K562 (cell line): ENCODE results near the gene TM4SF4. TPM values are rescaled to one million over a fixed set of nuclear protein-coding genes. Genes with fewer than 3 reads are reported as not detected.

Experiments used
- ATAC-seq: fragments of 200-7000 bp; cut with Tn5 transposase; 3 replicates; pipeline ENCODE4 v1.9.1; 2020; ENCODE audit warnings: moderate library complexity
- BruUV-seq: library from RNA; stranded (reverse); fragments of 400-500 nt; replicated peaks from 2 replicates; lab custom pipeline; 2021; lab: Mats Ljungman, UMichigan
- CTCF ChIA-PET: fragments of 300-600 bp; formaldehyde crosslinking; extraction: SDS; loops from one replicate; lab custom pipeline; 2021; ENCODE audit warnings: low intra/inter-chr PET ratio; lab: Yijun Ruan, JAX
- POLR2A ChIA-PET: fragments of 300-600, 350-650 bp; sonication (Branson Sonifier 250); formaldehyde crosslinking; extraction: SDS; loops from one replicate; lab custom pipeline; 2021; ENCODE audit warnings: antibody characterized with exemption, inconsistent platforms; lab: Yijun Ruan, JAX
- DNase-seq, 4 experiments: peaks; one replicate each; pipeline versions ENCODE4 v3.0.0 to v3.0.0-alpha.2; 2011 to 2018; ENCODE audit warnings: low spot score in 3 of 4, mixed read lengths in 3 of 4; ENCODE audit errors: extremely low read depth in 1 of 4
- FAIRE-seq: peaks from 2 replicates; lab custom pipeline; 2011; peaks lifted over from hg19 to GRCh38; lab: Jason Lieb, UNC
- H2AFZ ChIP-seq: 2 replicates; pipeline ENCODE4 v1.6.0; 2011; ENCODE audit warnings: low read depth, low read length, control low read depth, inconsistent platforms
- H3K27ac ChIP-seq: fragments of 200-600 bp; 3 replicates; pipeline ENCODE4 v1.8.0; 2011; ENCODE audit warnings: low read depth, mild to moderate bottlenecking, control low read depth, inconsistent platforms, low read length, moderate library complexity, mixed read lengths; ENCODE audit errors: extremely low read depth
- H3K27me3 ChIP-seq, 2 experiments: fragments of 300-600 bp in 1 of 2; 2 replicates in 1 of 2; 3 replicates in 1 of 2; pipeline versions ENCODE4 v1.6.0 to v1.8.0; 2011; ENCODE audit warnings: inconsistent platforms in 2 of 2, low read length in 2 of 2, mild to moderate bottlenecking in 1 of 2, mixed read lengths in 1 of 2, moderate library complexity in 1 of 2; ENCODE audit not compliant: control insufficient read depth in 2 of 2, insufficient read depth in 2 of 2
- H3K36me3 ChIP-seq: fragments of 300-600 bp; 3 replicates; pipeline ENCODE4 v1.8.0; 2011; ENCODE audit warnings: mild to moderate bottlenecking, low read length, inconsistent platforms; ENCODE audit not compliant: control insufficient read depth, insufficient read depth
- H3K4me1 ChIP-seq, 2 experiments: fragments of 200-600 bp in 1 of 2; replicated peaks in 1 of 2; 2 replicates in 1 of 2; 3 replicates in 1 of 2; pipeline versions ENCODE4 v1.5.1 to v1.8.0; 2011; ENCODE audit warnings: inconsistent platforms in 2 of 2, low read length in 2 of 2, mild to moderate bottlenecking in 1 of 2, mixed read lengths in 1 of 2, moderate library complexity in 1 of 2; ENCODE audit not compliant: control insufficient read depth in 2 of 2, insufficient read depth in 2 of 2
- H3K4me2 ChIP-seq: 2 replicates; pipeline ENCODE4 v1.6.1; 2011; ENCODE audit warnings: low read length, control low read depth, inconsistent platforms, mixed read lengths; ENCODE audit not compliant: insufficient read depth
- H3K4me3 ChIP-seq: fragments of 200-600 bp; sonication (generic), shearing (Covaris generic); 2 replicates; pipeline ENCODE4 v1.5.1; 2016; ENCODE audit warnings: control low read depth, inconsistent platforms
- H3K79me2 ChIP-seq: fragments of 200-600 bp; 3 replicates; pipeline ENCODE4 v1.8.0; 2011; ENCODE audit warnings: low read length, inconsistent platforms; ENCODE audit not compliant: control insufficient read depth, insufficient read depth
- H3K9ac ChIP-seq, 2 experiments: 2 replicates each; pipeline versions ENCODE4 v1.6.0 to v1.6.1; 2011; ENCODE audit warnings: low read depth in 2 of 2, low read length in 2 of 2, control low read depth in 1 of 2, inconsistent platforms in 1 of 2, mild to moderate bottlenecking in 1 of 2, mixed read lengths in 1 of 2; ENCODE audit not compliant: insufficient read depth in 1 of 2
- H3K9me1 ChIP-seq: one replicate; pipeline ENCODE4 v1.6.0; 2011; ENCODE audit warnings: inconsistent platforms, mild to moderate bottlenecking, low read length, moderate library complexity; ENCODE audit not compliant: control insufficient read depth, insufficient read depth
- H3K9me3 ChIP-seq: replicated peaks from 2 replicates; pipeline ENCODE4 v1.5.1; 2011; ENCODE audit warnings: low read depth, low read length, inconsistent platforms; ENCODE audit not compliant: control insufficient read depth, insufficient read depth
- H4K20me1 ChIP-seq: replicated peaks from 2 replicates; pipeline ENCODE4 v1.6.1; 2011; ENCODE audit warnings: low read length, inconsistent platforms, mixed read lengths; ENCODE audit not compliant: control insufficient read depth, insufficient read depth
- CBFA2T2 ChIP-seq: fragments of 450-650 bp; conservative IDR thresholded peaks from 2 replicates; pipeline ENCODE4 v1.6.1; 2017; ENCODE audit warnings: mild to moderate bottlenecking
- E2F5 ChIP-seq: sonication (generic); formaldehyde crosslinking; IDR thresholded peaks from 2 replicates; pipeline ENCODE4 v1.8.0; 2022; ENCODE audit warnings: mild to moderate bottlenecking, missing genetic modification reagents
- HEY1 ChIP-seq: fragments of 250-450 bp; sonication (Bioruptor Pico); IDR thresholded peaks from 2 replicates; pipeline ENCODE4 v1.5.0; 2020; ENCODE audit warnings: mild to moderate bottlenecking, moderate library complexity, borderline replicate concordance
- HSF4 ChIP-seq: fragments of 250-450 bp; sonication (Bioruptor Pico); IDR thresholded peaks from 2 replicates; pipeline ENCODE4 v2.1.2; 2022; ENCODE audit warnings: mild to moderate bottlenecking, moderate library complexity, borderline replicate concordance
- KDM1A ChIP-seq, 2 experiments: fragments of 450-650 bp; IDR thresholded peaks; 2 replicates each; pipeline ENCODE4 v1.6.1; 2016; ENCODE audit warnings: mild to moderate bottlenecking in 2 of 2
- MIER1 ChIP-seq: fragments of 450-650 bp; IDR thresholded peaks from 2 replicates; pipeline ENCODE4 v1.6.1; 2016; ENCODE audit warnings: antibody characterized with exemption, mild to moderate bottlenecking, low read depth
- ZC3H11A ChIP-seq: IDR thresholded peaks from 2 replicates; pipeline ENCODE4 v1.6.1; 2012; ENCODE audit warnings: low read depth, low read length, improper control_type of control experiment
- ZNF175 ChIP-seq: fragments of 200-800 bp; sonication (Bioruptor generic); IDR thresholded peaks from 2 replicates; pipeline ENCODE4 v1.6.1; 2016; ENCODE audit warnings: low read depth, mild to moderate bottlenecking, missing genetic modification characterization, missing compliant biosample characterization
- ZNF311 ChIP-seq: fragments of 250-450 bp; sonication (Bioruptor Pico); IDR thresholded peaks from 2 replicates; pipeline ENCODE4 v1.4.0; 2020; ENCODE audit warnings: mild to moderate bottlenecking, moderate library complexity
- ZNF316 ChIP-seq: fragments of 450-650 bp; IDR thresholded peaks from 2 replicates; pipeline ENCODE4 v1.6.1; 2016
- ZNF384 ChIP-seq: IDR thresholded peaks from 2 replicates; pipeline ENCODE4 v1.6.1; 2012; ENCODE audit warnings: low read depth, low read length, improper control_type of control experiment
- ZNF695 ChIP-seq: fragments of 450-650 bp; formaldehyde crosslinking; IDR thresholded peaks from 2 replicates; pipeline ENCODE4 v1.4.0; 2020; ENCODE audit warnings: mild to moderate bottlenecking, moderate library complexity
- WGBS: fragments of 100-300 bp; shearing (Covaris generic); methylation state at CpG from one replicate; pipeline ENCODE4 v1.1.6; 2016; ENCODE audit warnings: low coverage, mixed read lengths; ENCODE audit not compliant: insufficient coverage; ENCODE audit errors: missing lambda C conversion rate; 5-methylcytosine and 5-hydroxymethylcytosine counted together
- in situ Hi-C: fragments of 300-500 bp; cut with MboI; formaldehyde crosslinking; loops from 4 replicates; pipeline ENCODE4 v1.15.0; 2018; ENCODE audit warnings: inconsistent platforms, mixed read lengths
- intact Hi-C: fragments of 100-400 bp; cut with micrococcal nuclease; formaldehyde crosslinking; loops from 2 replicates; pipeline ENCODE4 v1.14.2; 2022
- polyA plus RNA-seq, 8 experiments: library from polyadenylated mRNA; depleted of rRNA in 4 of 8; stranded (reverse) in 5 of 8; unstranded in 3 of 8; fragments of >200 nt; fragmentation: Nextera tagmentation in 2 of 8; fragmentation: Illumina TruSeq in 1 of 8; extraction: Ambion mirVana in 2 of 8; extraction: Trizol in 1 of 8; gene quantifications; 2 replicates each; pipeline versions ENCODE4 v1.2.1 to v1.2.3, GENCODE V29; 2011 to 2014; ENCODE audit warnings: inconsistent platforms in 1 of 8, missing spikeins in 1 of 8
- total RNA-seq, 7 experiments: library from RNA; depleted of rRNA in 6 of 7; stranded (reverse); fragments of >200 nt in 6 of 7; fragmentation: Illumina TruSeq in 2 of 7; extraction: Trizol in 2 of 7; gene quantifications; 2 replicates each; pipeline versions ENCODE4 v1.2.1 to v1.2.3, GENCODE V29; 2011 to 2021; ENCODE audit warnings: low replicate concordance in 1 of 7

Gene TM4SF4
- total and polyA plus RNA-seq, 9 of the 15 experiments (the other 6 are each of a cell fraction or from before 2014, with no cell fraction given), result 0.31 TPM; not detected in 8

DNA sequence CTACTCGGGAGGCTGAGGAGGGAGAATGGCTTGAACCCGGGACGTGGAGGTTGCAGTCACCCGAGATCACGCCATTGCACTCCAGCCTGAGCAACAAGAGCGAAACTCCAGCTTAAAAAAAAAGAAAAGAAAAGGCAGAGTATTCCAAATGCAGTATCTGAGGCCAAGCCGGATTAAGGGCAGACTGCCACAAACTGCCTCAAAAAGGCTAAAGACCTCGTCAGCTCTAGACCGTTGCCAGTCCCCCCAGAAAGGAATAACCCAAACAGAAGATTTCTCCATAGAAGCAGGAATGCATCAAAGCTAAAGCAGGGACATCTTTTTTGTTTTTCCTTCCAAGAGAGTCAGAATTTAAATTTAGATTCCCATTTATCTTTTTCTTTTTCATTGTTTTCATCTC lies 72.9 kb downstream of the TM4SF4 start:
- Histone ChIP-seq H3K4me3 (no peak overlapping the region), H3K79me2 (no peaks in the 10 kb centered on the region), H3K4me2 (no peak overlapping the region), H3K9ac (no peak overlapping the region), H3K4me1 (no peaks in the 10 kb centered on the region)
- 0% methylated on average over 8 of the region's 9 CpGs for WGBS
- POLR2A ChIA-PET, result interaction anchor here (0.6 kb wide), 1 partner anchor 224 kb away, joined by 3 read pairs; no protein-coding TSS in a partner anchor
- intact Hi-C loops (no loop called here), in situ Hi-C loops (no loop called here)
- BruUV-seq, result no TSS peak
- TF ChIP-seq E2F5 (CRISPR knock-in tag), result no peak
- no peak for TF ChIP-seq ZNF384
- TF ChIP-seq HSF4 (CRISPR knock-in tag), result no peak
- no peak for TF ChIP-seq ZNF175 (CRISPR knock-in tag)
- TF ChIP-seq ZNF316, result no peak
- no peak for TF ChIP-seq ZNF311 (CRISPR knock-in tag)
- no peak for TF ChIP-seq ZNF695 (CRISPR knock-in tag)
- TF ChIP-seq KDM1A (IDR thresholded peaks at IDR 0.05), result no peak
- no peak for TF ChIP-seq ZC3H11A
- TF ChIP-seq HEY1 (CRISPR knock-in tag), result no peak
- no peak for TF ChIP-seq MIER1
- no peak for TF ChIP-seq CBFA2T2
- TF ChIP-seq, all 486 proteins: peak for 0
- Histone ChIP-seq H4K20me1 (no peaks in the 10 kb centered on the region), H3K9me3 (no peaks in the 10 kb centered on the region), H3K9me1 (no peaks in the 10 kb centered on the region), H3K27me3 (peaks cover 9 to 22% of the 10 kb centered on the region in 2 experiments; a peak in 4 of 5 replicates), H3K27ac (no peak overlapping the region), H3K36me3 (no peaks in the 10 kb centered on the region), H2AFZ (no peak overlapping the region)
- no peak for FAIRE-seq
- no peak for ATAC-seq
- no peak for DNase-seq
- CTCF ChIA-PET, result no interaction called here
